Cardiac fibroblast (primary cell): ENCODE measurements around the gene LRPAP1.

Source experiments
- DNase-seq, 2 donors: peaks; one replicate each; pipeline versions ENCODE4 v3.0.0 to v3.0.0-alpha.2; 2010; ENCODE audit warnings: low read depth in 2 of 2
- H3K4me3 ChIP-seq, 2 donors: replicated peaks in 1 of 2; 1 replicate in 1 of 2; 2 replicates in 1 of 2; pipeline ENCODE4 v1.5.1; 2011; ENCODE audit warnings: low read depth in 2 of 2, low read length in 2 of 2, mild to moderate bottlenecking in 2 of 2, moderate library complexity in 1 of 2
- CTCF ChIP-seq: IDR thresholded peaks from one replicate; pipeline ENCODE4 v1.5.1; 2011; ENCODE audit warnings: low read depth, mild to moderate bottlenecking, low read length, inconsistent platforms

Gene LRPAP1

GRCh38 chr4:3498901-3499510, 33.2 kb downstream of the LRPAP1 start:
- no peak overlapping the region for H3K4me3 ChIP-seq
- no peak for TF ChIP-seq CTCF

GRCh38 chr4:3498407-3498806, 33.8 kb downstream of the LRPAP1 start:
- TF ChIP-seq CTCF, result no peak
- H3K4me3 ChIP-seq, result no peak overlapping the region
- no peak for DNase-seq

More at GRCh38 chr4:3498901-3499510, 33.2 kb downstream of the LRPAP1 start:
- no peak for DNase-seq

- TF ChIP-seq CTCF, result no peak
- no peak for DNase-seq
- no peak overlapping the region for H3K4me3 ChIP-seq
These were observed 34.5 kb downstream of the LRPAP1 start for GRCh38 chr4:3497523-3498389.

GRCh38 chr4:3497095-3497494, 35.1 kb downstream of the LRPAP1 start:
- no peak for TF ChIP-seq CTCF
- no peak for DNase-seq
- no peak overlapping the region for H3K4me3 ChIP-seq

- no peak for TF ChIP-seq CTCF
- no peak for DNase-seq
These were observed 36.2 kb downstream of the LRPAP1 start for GRCh38 chr4:3496021-3496420.

GRCh38 chr4:3495204-3495975, 36.8 kb downstream of the LRPAP1 start:
- DNase-seq, result no peak
- H3K4me3 ChIP-seq, result no peak overlapping the region
- no peak for TF ChIP-seq CTCF

More at GRCh38 chr4:3496021-3496420, 36.2 kb downstream of the LRPAP1 start:
- no peak overlapping the region for H3K4me3 ChIP-seq
